Neural crest cell (in vitro differentiated cells): ENCODE data around the gene PTGES3L. TPM values are rescaled to one million over a fixed set of nuclear protein-coding genes. Genes with fewer than 3 reads are reported as not detected.
A peak's percentile ranks its signal among the peaks of the same experiment; 100 is the strongest.
"Not testable (repeated sequence)": the region's sequence is repeated elsewhere in the genome, so short reads cannot be mapped to it uniquely, and the experiment has no call there.

ENCODE experiments used
- DNase-seq: peaks from one replicate; pipeline ENCODE4 v3.0.0; 2021; ENCODE audit warnings: low read depth, mixed read lengths, low spot score
- H3K27ac Mint-ChIP-seq: one replicate; pipeline ENCODE4 v1.8.0; 2021; ENCODE audit warnings: mild to moderate bottlenecking, mixed read lengths; ENCODE audit not compliant: unreplicated experiment
- H3K27me3 Mint-ChIP-seq: 2 replicates; pipeline ENCODE4 v1.8.0; 2021; ENCODE audit warnings: low read depth, mild to moderate bottlenecking, mixed read lengths
- H3K36me3 Mint-ChIP-seq: 2 replicates; pipeline ENCODE4 v1.8.0; 2021; ENCODE audit warnings: low read depth, mild to moderate bottlenecking, mixed read lengths
- H3K4me1 Mint-ChIP-seq: 2 replicates; pipeline ENCODE4 v1.8.0; 2021; ENCODE audit warnings: mixed read lengths
- H3K4me3 Mint-ChIP-seq: one replicate; pipeline ENCODE4 v1.8.0; 2021; ENCODE audit warnings: mild to moderate bottlenecking, mixed read lengths
- H3K9me3 Mint-ChIP-seq: 2 replicates; pipeline ENCODE4 v1.8.0; 2021; ENCODE audit warnings: mixed read lengths
- total RNA-seq: library from RNA; stranded (reverse); gene quantifications from 2 replicates; pipeline ENCODE4 v1.2.1, GENCODE V29; 2021
- TF ChIP-seq, protein P1 (sequence below): fragments of 200-600 bp; sonication (generic); conservative IDR thresholded peaks from 2 replicates; pipeline ENCODE4 v1.5.0; 2021; ENCODE audit warnings: antibody characterized with exemption, mild to moderate bottlenecking

The PTGES3L gene
- total RNA-seq, 1 donor from 2014 or later: 3.5 TPM

- Mint-ChIP-seq H3K4me3 (peak overlapping the region; percentile 96), H3K36me3 (peaks cover 10% of the 10 kb centered on the region)
- DNase-seq: no peak
Measured at GRCh38 chr17:42999003-42999525, 19.2 kb upstream of the PTGES3L start.

GRCh38 chr17:42997984-42998938 lies 18.4 kb upstream of the PTGES3L start, which contains the start of gene RPL27:
Gene RPL27, plus strand, starts transcription at chr17:42998419. Its CDS starts 332 bp downstream, at chr17:42998751.
- H3K4me1 Mint-ChIP-seq: peaks cover 30% of the 10 kb centered on the region
- H3K36me3 Mint-ChIP-seq: peaks cover 4% of the 10 kb centered on the region
- H3K4me3 Mint-ChIP-seq: peak within 1 kb of the TSS; percentile 96
- H3K27ac Mint-ChIP-seq: peak within 1 kb of the TSS; percentile 100
- H3K27me3 Mint-ChIP-seq: no peaks in the 10 kb centered on the region
- peak; percentile 93 for DNase-seq
- H3K9me3 Mint-ChIP-seq: no peaks in the 10 kb centered on the region
- TF ChIP-seq, protein P1, sequence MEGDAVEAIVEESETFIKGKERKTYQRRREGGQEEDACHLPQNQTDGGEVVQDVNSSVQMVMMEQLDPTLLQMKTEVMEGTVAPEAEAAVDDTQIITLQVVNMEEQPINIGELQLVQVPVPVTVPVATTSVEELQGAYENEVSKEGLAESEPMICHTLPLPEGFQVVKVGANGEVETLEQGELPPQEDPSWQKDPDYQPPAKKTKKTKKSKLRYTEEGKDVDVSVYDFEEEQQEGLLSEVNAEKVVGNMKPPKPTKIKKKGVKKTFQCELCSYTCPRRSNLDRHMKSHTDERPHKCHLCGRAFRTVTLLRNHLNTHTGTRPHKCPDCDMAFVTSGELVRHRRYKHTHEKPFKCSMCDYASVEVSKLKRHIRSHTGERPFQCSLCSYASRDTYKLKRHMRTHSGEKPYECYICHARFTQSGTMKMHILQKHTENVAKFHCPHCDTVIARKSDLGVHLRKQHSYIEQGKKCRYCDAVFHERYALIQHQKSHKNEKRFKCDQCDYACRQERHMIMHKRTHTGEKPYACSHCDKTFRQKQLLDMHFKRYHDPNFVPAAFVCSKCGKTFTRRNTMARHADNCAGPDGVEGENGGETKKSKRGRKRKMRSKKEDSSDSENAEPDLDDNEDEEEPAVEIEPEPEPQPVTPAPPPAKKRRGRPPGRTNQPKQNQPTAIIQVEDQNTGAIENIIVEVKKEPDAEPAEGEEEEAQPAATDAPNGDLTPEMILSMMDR: peak; percentile 83

More at GRCh38 chr17:42999003-42999525, 19.2 kb upstream of the PTGES3L start:
- no peaks in the 10 kb centered on the region for H3K9me3 Mint-ChIP-seq
- TF ChIP-seq, protein P1: no peak
- peak overlapping the region; percentile 100 for H3K27ac Mint-ChIP-seq
- H3K4me1 Mint-ChIP-seq: peaks cover 30% of the 10 kb centered on the region
- no peaks in the 10 kb centered on the region for H3K27me3 Mint-ChIP-seq

GRCh38 chr17:42997390-42997983 lies 17.6 kb upstream of the PTGES3L start:
- TF ChIP-seq, protein P1: no peak
- Mint-ChIP-seq H3K27ac (peak overlapping the region; percentile 0), H3K4me1 (peaks cover 30% of the 10 kb centered on the region), H3K27me3 (no peaks in the 10 kb centered on the region), H3K36me3 (peaks cover 3% of the 10 kb centered on the region), H3K9me3 (no peaks in the 10 kb centered on the region), H3K4me3 (peak overlapping the region; percentile 96)
- DNase-seq: no peak

DNA sequence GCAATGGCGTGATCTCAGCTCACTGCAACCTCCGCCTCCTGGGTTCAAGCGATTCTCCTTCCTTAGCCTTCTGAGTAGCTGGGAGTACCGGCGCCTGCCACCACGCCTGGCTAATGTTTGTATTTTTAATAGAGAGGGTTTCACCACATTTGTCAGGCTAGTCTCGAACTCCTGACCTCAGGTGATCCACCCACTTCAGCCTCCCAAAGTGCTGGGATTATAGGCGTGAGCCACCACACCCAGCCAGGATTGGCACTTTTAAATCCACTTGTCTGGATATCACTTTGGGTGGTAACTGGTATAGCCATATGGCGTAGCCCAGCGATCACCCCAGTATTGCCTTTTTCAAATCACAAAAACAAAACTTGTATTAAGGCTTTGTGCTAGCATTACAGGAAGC lies 14.0 kb upstream of the PTGES3L start:
- H3K4me3 Mint-ChIP-seq, H3K27ac Mint-ChIP-seq, DNase-seq, H3K27me3 Mint-ChIP-seq, H3K36me3 Mint-ChIP-seq, H3K9me3 Mint-ChIP-seq: not testable (repeated sequence)
- peaks cover 17% of the 10 kb centered on the region for H3K4me1 Mint-ChIP-seq

GRCh38 chr17:42992872-42993271 lies 13.0 kb upstream of the PTGES3L start:
- Mint-ChIP-seq H3K36me3 (peaks cover 6% of the 10 kb centered on the region), H3K9me3 (no peaks in the 10 kb centered on the region), H3K27ac (no peak overlapping the region), H3K4me1 (peaks cover 9% of the 10 kb centered on the region), H3K4me3 (no peak overlapping the region), H3K27me3 (no peaks in the 10 kb centered on the region)
- TF ChIP-seq, protein P1: no peak
- DNase-seq: no peak
